M059J (cell line): Measurements from ENCODE around the gene COPS7A. TPM values are rescaled to one million over a fixed set of nuclear protein-coding genes. Genes with fewer than 3 reads are reported as not detected.

Experiments used
- DNase-seq: peaks from one replicate; pipeline ENCODE4 v3.0.0-alpha.2; 2012; ENCODE audit warnings: low read depth
- total RNA-seq: library from RNA; depleted of rRNA; stranded (reverse); fragments of >200 nt; shearing (Covaris generic); gene quantifications from 2 replicates; pipeline ENCODE4 v1.2.3, GENCODE V29; 2014

The COPS7A gene
- total RNA-seq, 1 experiment from 2014 or later = 66.0 TPM

DNA sequence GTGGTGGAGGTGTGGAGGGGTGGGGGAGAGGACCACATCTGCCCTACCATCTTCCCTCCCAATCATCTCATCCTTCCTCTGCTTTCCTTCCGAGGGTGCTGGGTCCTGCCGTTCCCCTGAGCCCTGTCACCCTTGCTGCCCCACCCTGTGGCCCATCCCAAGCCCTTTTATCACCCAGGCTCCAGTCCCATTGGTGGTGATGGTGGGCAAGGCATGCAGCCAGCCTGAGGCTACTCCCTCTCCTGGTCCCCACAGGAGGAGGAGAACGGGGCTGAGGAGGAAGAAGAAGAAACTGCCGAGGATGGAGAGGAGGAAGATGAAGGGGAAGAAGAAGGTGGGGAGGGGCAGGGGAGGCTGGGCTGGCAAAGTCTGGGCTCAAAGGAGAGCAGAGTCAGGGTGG lies 45.8 kb downstream of the COPS7A start:
- no peak for DNase-seq

GRCh38 chr12:6770094-6770493 lies 46.2 kb downstream of the COPS7A start:
- no peak for DNase-seq

GRCh38 chr12:6770600-6770999 lies 46.8 kb downstream of the COPS7A start:
- no peak for DNase-seq

DNA sequence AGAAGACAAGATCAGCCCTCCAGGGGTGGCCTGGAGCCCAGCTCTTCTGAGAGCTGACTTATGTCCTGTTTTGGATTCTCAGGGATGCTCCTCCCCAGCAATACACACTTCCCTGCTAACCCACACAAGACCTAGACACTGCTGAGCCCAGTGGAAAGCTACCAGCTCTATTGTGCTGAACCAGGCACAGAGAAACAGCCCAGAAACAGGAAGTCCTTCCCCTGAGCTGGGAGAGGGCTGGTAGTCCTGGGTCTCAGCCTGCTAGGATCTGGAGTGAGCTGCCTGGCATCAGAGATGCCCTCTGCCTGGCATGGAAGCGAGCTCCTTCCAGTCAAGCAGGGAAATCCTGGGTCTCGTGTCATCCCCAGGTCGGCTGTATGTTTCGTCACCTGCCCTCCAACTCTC lies 47.2 kb downstream of the COPS7A start:
- peak; percentile 41 for DNase-seq

GRCh38 chr12:6771509-6772330 lies 47.9 kb downstream of the COPS7A start:
- DNase-seq = peak; percentile 22

DNA sequence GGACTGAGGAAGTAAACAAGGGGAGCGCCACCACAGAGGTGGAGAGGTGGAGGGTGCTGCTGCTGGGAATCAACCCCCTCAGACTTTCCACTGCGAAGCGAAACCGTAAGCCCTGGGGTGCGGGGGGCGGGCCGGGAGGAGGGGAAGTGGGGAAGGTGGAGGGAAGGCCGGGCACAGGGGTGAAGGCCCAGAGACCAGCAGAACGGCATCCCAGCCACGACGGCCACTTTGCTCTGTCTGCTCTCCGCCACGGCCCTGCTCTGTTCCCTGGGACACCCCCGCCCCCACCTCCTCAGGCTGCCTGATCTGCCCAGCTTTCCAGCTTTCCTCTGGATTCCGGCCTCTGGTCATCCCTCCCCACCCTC lies 48.5 kb downstream of the COPS7A start, which contains the start of gene LAG3:
Gene LAG3 (plus strand): TSS at position 190 of the 365 bp plus-strand sequence. CDS start 333 bp downstream, outside the sequence.
- DNase-seq = no peak

DNA sequence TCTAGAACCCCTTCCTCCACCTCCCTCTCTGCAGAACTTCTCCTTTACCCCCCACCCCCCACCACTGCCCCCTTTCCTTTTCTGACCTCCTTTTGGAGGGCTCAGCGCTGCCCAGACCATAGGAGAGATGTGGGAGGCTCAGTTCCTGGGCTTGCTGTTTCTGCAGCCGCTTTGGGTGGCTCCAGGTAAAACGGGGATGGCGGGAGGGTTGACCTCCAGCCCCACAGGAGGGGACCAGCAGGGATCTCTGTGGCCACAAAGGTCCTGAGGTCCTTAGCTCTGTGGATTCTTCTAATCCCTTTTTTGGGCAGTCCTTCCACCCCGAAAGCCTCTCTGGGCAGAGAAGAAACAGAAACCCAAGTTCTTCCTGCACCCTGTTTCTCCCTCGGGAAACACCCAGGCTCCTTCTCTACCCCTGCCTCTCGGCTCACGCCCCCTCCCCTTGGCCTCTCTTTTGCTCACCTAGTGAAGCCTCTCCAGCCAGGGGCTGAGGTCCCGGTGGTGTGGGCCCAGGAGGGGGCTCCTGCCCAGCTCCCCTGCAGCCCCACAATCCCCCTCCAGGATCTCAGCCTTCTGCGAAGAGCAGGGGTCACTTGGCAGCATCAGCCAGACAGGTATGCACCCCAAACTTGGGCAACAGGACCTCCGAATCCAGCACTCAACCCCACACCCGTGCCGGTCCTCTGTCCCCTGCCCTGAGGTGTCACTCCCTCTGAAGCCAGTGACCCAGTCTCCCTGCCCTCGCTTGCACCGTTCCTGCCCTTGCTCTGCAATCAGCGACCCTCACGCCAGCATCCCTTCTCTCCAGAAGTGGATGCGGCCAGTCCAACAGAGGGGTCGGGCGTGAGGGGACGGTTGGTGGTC lies 49.1 kb downstream of the COPS7A start:
- no peak for DNase-seq

GRCh38 chr12:6773590-6774351 lies 49.9 kb downstream of the COPS7A start:
- DNase-seq = no peak

- DNase-seq = no peak
Observed at GRCh38 chr12:6774499-6775062, 50.7 kb downstream of the COPS7A start.

DNA sequence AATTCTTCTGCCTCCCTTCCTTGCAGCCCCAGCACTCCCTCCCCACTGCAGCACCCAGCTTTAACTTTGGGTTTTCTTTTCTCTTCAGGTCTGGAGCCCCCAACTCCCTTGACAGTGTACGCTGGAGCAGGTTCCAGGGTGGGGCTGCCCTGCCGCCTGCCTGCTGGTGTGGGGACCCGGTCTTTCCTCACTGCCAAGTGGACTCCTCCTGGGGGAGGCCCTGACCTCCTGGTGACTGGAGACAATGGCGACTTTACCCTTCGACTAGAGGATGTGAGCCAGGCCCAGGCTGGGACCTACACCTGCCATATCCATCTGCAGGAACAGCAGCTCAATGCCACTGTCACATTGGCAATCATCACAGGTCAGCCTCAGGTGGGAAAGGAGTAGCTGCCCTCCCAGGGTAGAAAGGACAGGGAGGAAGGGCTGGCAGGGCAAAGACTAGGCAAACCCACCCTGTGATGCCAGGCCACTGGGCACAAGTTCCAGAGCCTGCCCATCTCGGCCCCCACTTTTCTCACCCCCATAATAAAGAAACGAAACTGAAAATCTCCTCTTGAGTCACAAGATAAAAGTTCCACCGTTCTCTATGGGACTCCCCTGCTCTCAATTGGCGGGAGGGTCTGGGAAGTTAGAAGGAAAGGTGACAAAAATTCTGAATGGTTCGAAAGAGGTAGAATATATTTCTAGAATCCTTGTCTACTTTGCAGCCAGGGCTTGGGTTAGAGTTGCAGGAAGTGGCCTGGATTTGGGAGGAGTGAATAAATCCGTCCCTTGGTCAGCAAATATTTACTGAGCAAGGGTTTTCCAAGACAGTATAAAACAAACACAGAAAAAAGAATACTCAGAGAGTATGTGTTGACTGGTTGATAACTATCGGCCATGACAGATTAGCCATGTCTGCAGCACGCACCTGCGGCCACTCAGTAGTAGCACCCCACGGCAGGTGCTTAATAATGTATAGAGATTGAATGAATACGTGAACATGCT lies 51.6 kb downstream of the COPS7A start:
- no peak for DNase-seq

GRCh38 chr12:6777386-6777785 lies 53.5 kb downstream of the COPS7A start:
- no peak for DNase-seq

DNA sequence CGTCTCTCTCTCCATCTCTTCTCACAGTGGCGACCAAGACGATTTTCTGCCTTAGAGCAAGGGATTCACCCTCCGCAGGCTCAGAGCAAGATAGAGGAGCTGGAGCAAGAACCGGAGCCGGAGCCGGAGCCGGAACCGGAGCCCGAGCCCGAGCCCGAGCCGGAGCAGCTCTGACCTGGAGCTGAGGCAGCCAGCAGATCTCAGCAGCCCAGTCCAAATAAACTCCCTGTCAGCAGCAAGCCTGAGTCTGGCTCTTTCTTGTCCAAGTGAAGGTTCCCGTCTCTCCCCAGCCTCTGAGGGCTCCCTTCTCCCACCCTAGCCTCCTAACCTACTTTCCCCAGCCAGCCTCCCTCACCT lies 54.3 kb downstream of the COPS7A start:
- DNase-seq = no peak

DNA sequence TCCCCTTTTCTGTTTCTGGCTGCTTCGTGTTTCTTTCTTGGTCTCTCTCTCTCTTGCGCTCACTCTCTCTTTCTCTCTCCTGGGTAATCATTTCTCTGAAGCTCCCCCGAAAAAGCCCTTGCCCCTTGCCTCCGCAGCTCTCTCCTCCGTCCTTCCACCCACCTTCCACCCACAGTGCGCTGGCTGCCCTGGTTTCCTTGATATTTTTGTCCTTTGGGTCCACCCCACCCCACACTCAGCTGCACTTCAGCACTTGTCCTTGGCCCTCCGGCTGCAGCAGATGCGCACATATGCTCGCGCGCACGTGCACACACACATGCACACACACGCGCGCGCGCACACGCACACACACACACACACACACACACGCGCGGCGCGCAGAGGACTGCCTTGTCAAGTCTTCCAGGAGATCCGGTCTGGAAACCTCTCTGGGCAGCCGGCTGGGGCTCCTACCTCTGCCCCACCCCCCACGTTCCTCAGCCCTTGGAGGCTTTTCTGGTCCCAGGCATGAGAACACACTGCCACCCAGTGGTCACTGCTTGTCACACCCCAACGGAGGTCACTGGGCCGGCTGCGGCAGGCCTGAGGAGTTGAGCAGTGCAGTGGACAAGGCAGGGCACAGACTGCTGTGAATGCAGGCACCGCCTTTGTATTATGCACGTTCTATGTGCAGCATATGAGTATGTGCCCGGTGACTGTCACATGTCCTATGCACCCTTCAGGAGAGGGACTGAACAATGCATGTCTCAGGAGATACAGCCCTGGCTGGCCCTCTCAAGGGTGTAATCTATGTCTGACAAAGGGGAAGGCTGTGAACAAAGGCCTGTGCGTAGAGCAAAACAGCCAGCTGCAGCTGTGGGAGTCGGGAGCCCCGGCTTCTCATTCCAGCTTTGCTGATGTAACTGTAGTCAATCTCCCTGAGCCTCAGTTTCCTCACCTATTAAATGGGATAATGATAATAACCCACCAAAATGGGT lies 55.0 kb downstream of the COPS7A start:
- peak; percentile 90 for DNase-seq

DNA sequence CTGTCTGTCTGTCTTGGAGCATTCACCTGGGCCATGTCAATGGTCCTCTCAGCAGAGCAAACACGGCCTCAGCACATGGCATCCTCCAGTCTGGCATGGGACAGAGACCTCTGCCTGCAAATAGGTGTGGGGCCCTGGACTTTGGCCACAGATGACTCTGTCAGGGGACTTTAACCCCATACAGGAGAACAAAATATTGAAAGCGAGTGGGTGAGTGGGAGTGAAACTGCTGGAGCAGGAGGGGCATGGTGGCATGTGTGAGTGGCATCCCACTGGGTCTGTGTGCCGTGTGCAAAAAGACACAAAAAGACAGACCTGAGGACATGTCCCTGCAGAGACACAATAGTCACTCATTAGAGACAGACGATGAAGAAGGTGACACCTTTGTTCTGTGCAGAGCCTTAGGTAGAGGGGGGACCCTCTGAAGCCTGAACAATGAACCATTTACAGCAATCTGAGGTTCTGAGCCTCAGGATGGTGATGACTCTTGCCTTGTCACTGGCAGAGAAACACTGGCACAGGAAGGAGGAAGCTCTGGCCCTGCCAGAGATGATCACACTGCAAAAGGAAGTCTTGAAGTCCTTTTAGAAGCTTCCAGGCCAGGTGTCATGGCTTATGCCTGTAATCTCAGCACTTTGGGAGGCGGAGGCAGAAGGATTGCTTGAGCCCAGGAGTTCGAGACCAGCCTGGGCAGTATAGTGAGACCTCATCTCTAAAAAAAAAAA lies 56.0 kb downstream of the COPS7A start:
- DNase-seq = no peak

DNA sequence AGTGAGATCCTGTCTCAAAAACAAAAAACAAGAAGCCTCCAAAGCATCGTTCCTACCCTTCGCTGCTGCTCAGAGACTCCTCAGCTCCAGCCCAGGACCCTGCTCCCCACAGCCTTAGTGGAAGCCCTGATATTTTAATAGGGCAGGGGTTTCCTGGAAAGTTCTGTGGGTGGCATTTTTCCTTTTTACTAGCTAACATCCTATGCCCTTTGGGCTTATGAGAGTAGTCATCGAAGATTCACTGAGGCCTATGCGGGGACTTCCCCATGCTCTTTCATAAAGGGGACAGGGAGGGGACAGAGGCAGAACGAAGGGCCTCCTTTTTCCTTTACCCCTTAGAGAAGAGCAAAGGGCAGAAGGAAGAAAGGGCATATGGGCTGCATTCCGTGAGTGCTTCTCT lies 56.7 kb downstream of the COPS7A start:
- no peak for DNase-seq
